ENCODE measurements around the gene CYB561D1. TPM values are rescaled to one million over a fixed set of nuclear protein-coding genes. Genes with fewer than 3 reads are reported as not detected.

Gene CYB561D1, protein sequence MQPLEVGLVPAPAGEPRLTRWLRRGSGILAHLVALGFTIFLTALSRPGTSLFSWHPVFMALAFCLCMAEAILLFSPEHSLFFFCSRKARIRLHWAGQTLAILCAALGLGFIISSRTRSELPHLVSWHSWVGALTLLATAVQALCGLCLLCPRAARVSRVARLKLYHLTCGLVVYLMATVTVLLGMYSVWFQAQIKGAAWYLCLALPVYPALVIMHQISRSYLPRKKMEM
- total RNA-seq: 4.7 and 5.5 TPM in 2 replicates

GRCh38 chr1:109493805-109494539 is at the start of gene CYB561D1:
TSS of gene CYB561D1 (plus strand) at chr1:109494094. CDS start at chr1:109494140, 46 bp downstream.

GRCh38 chr1:109466452-109467300 is 27.2 kb upstream of the CYB561D1 start, which contains the start of gene SYPL2:
TSS of gene SYPL2 (plus strand) at chr1:109466546. CDS start at chr1:109466844, 298 bp downstream.

GRCh38 chr1:109483672-109484518 is 10.0 kb upstream of the CYB561D1 start, which contains the start of gene ATXN7L2:
TSS of gene ATXN7L2 (plus strand) at chr1:109483905. CDS start at chr1:109483954, 49 bp downstream.

DNA sequence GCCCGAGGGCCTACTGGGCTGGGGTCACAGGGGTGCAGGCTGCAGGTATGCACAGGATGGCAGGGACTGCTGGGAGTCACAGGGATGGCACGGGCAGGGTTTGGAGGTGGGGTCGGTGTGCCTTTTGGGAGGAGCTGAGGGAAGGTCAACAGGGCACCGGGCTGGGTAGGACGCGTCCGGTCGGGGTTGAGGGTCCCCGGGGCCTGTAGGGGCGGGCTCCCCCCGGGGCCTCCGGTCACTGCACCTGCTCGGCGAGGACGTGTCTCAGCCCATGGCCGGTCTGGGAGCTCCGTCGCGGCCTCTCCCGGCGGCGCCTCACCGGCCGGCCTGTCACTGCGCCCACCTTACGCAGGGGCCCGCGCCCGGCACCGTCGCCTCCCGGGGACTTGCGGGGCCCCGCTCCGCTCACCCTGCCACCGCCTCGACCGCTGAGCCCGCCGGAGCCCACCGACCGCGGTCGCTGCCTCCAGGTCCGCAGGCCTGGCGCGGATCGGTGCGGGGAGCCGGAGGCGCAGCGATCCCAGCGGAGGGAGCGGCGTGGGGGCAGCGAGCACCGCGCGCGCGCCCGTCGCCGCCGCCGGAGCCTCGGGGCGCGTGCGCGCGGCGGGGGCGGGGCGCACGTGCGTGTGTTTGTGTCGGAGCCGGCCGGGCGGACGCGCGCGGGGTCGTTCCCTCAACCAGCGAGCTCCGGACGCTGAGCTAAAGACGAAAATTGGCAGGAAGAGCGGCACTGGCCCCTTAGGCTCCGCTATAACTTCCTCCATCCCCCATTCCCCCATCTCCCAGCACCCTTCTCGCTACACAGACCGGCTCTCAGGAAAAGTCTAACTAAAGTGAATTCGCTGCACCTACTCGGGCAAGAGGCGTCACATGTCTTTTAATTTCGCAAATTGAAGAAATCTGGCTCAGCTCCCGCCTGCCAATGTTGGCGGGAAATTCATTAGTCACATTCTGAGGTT is 15.6 kb downstream of the CYB561D1 start, which contains the start of gene AMIGO1:
Gene AMIGO1, minus strand, starts transcription at position 552 of the 959 bp plus-strand sequence. CDS start 815 bp downstream, outside the sequence.

GRCh38 chr1:109539676-109540075 is 45.8 kb downstream of the CYB561D1 start, which contains the start of gene GPR61:
TSS of gene GPR61 (plus strand) at chr1:109539872. CDS start at chr1:109543023, 3,151 bp downstream.

DNA sequence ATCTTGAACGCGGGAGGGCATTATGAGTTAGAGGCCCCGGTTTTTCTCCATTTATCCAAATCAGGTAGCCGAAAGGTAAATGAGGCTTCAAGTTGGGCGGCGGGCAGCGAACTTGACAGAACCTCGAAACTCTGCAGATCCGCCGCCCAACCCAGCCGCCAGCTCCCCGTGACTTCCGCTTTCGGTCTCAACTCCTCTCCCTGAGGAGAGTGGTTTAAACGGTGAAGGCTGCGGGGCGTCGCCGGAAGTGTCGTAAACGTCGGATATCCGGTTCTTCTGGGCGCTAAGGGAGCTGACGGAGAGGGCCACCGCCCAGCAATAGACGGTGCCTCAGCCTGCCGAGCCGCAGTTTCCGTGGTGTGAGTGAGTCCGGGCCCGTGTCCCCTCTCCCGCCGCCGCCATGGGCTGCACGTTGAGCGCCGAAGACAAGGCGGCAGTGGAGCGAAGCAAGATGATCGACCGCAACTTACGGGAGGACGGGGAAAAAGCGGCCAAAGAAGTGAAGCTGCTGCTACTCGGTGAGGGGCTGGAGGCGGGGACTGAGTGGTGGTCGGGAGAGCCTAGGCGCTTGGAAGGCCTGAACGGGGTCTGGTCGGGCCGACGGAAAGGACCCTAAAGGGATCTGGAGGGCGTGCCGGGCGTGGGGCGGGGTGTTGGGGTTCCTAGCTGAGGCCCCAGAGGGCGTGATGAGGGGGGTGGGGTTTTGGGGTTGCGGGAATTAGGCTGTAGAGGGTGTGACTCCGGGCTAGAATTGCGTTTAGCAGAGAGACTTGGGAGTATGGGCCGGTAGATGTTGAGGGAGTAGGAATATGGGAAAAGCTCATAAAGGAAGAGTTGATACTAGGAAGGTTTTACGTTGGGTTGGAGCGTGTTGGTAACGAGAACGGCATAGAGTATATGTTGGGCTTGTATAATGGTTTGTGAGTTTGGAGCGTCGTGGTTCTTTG is 54.7 kb downstream of the CYB561D1 start, which contains the start of gene GNAI3:
Gene GNAI3, plus strand, starts transcription at position 295 of the 947 bp plus-strand sequence. Its CDS starts 106 bp downstream, at position 401.

Other genes starting within 250 kb of the CYB561D1 start
- gene CELSR2, start 244.6 kb upstream of the CYB561D1 start, total RNA-seq: 0.43 and 0.65 TPM in 2 replicates
- 1.0 and 1.3 TPM in 2 replicates for gene PSRC1, start 210.9 kb upstream of the CYB561D1 start, total RNA-seq
- not detected in 2 replicates for gene MYBPHL, start 187.1 kb upstream of the CYB561D1 start, total RNA-seq
- gene SORT1, start 96.2 kb upstream of the CYB561D1 start, total RNA-seq: 10.3 and 18.4 TPM in 2 replicates
- gene PSMA5, start 67.6 kb upstream of the CYB561D1 start, total RNA-seq: 44.6 and 53.6 TPM in 2 replicates
- gene SYPL2, start 27.5 kb upstream of the CYB561D1 start, total RNA-seq: under 0.01 TPM in 1 of 2 replicates, not detected in the other
- gene ATXN7L2, start 10.2 kb upstream of the CYB561D1 start, total RNA-seq: 0.76 and 1.3 TPM in 2 replicates
- gene AMIGO1, start 15.6 kb downstream of the CYB561D1 start, total RNA-seq: 1.2 and 1.7 TPM in 2 replicates
- gene GPR61, start 45.8 kb downstream of the CYB561D1 start, total RNA-seq: 0.11 and 0.17 TPM in 2 replicates
- gene GNAI3, start 54.5 kb downstream of the CYB561D1 start, total RNA-seq: 11.8 and 13.5 TPM in 2 replicates
- 0.11 and 0.17 TPM in 2 replicates for gene GNAT2, start 125.5 kb downstream of the CYB561D1 start, total RNA-seq
- gene AMPD2, start 125.7 kb downstream of the CYB561D1 start, total RNA-seq: 20.9 and 22.6 TPM in 2 replicates
- gene GSTM4, start 162.0 kb downstream of the CYB561D1 start, total RNA-seq: 0.95 and 1.4 TPM in 2 replicates
- gene GSTM2, start 174.0 kb downstream of the CYB561D1 start, total RNA-seq: 1.2 and 1.7 TPM in 2 replicates
- 2.9 TPM in 1 of 2 replicates, not detected in the other for gene GSTM1, start 193.7 kb downstream of the CYB561D1 start, total RNA-seq
- 0.11 TPM in 1 of 2 replicates, not detected in the other for gene GSTM5, start 218.2 kb downstream of the CYB561D1 start, total RNA-seq
- 41.9 and 88.1 TPM in 2 replicates for gene GSTM3, start 246.9 kb downstream of the CYB561D1 start, total RNA-seq